ENCODE data around the gene NR1H4.
"Not testable (repeated sequence)": the region's sequence is repeated elsewhere in the genome, so short reads cannot be mapped to it uniquely, and the experiment has no call there.

Gene NR1H4

GRCh38 chr12:100473716-100474150 lies at the start of gene NR1H4:
Gene NR1H4 (plus strand): TSS chr12:100473866. CDS start chr12:100493324, 19,458 bp downstream.
- DNase-seq (ENCODE audit: extremely low read depth in 1 of 2, low read depth in 1 of 2) = no peak

- DNase-seq (ENCODE audit: extremely low read depth in 1 of 2, low read depth in 1 of 2) = no peak
These were observed 47.5 kb upstream of the NR1H4 start for GRCh38 chr12:100426145-100426544.

GRCh38 chr12:100427078-100427477 lies 46.6 kb upstream of the NR1H4 start:
- DNase-seq (ENCODE audit: extremely low read depth in 1 of 2, low read depth in 1 of 2) = no peak

GRCh38 chr12:100430251-100430650 lies 43.4 kb upstream of the NR1H4 start:
- not testable (repeated sequence) for DNase-seq (ENCODE audit: extremely low read depth in 1 of 2, low read depth in 1 of 2)

- no peak for DNase-seq (ENCODE audit: extremely low read depth in 1 of 2, low read depth in 1 of 2)
These were observed 40.0 kb upstream of the NR1H4 start for GRCh38 chr12:100433701-100434100.

GRCh38 chr12:100434177-100434576 lies 39.5 kb upstream of the NR1H4 start:
- no peak for DNase-seq (ENCODE audit: extremely low read depth in 1 of 2, low read depth in 1 of 2)

GRCh38 chr12:100435957-100436356 lies 37.7 kb upstream of the NR1H4 start:
- DNase-seq (ENCODE audit: extremely low read depth in 1 of 2, low read depth in 1 of 2) = no peak

GRCh38 chr12:100437038-100437841 lies 36.4 kb upstream of the NR1H4 start:
- DNase-seq (ENCODE audit: extremely low read depth in 1 of 2, low read depth in 1 of 2) = no peak

- no peak for DNase-seq (ENCODE audit: extremely low read depth in 1 of 2, low read depth in 1 of 2)
These were observed 33.9 kb upstream of the NR1H4 start for GRCh38 chr12:100439797-100440196.

- DNase-seq (ENCODE audit: extremely low read depth in 1 of 2, low read depth in 1 of 2) = no peak
These were observed 31.3 kb upstream of the NR1H4 start for GRCh38 chr12:100442403-100442802.

- DNase-seq (ENCODE audit: extremely low read depth in 1 of 2, low read depth in 1 of 2) = no peak
These were observed 30.2 kb upstream of the NR1H4 start for GRCh38 chr12:100443434-100443833.

GRCh38 chr12:100445081-100445481 lies 28.6 kb upstream of the NR1H4 start:
- no peak for DNase-seq (ENCODE audit: extremely low read depth in 1 of 2, low read depth in 1 of 2)

GRCh38 chr12:100447381-100447780 lies 26.3 kb upstream of the NR1H4 start:
- DNase-seq (ENCODE audit: extremely low read depth in 1 of 2, low read depth in 1 of 2) = no peak

GRCh38 chr12:100448656-100449055 lies 25.0 kb upstream of the NR1H4 start:
- DNase-seq (ENCODE audit: extremely low read depth in 1 of 2, low read depth in 1 of 2) = no peak

GRCh38 chr12:100450735-100451134 lies 22.9 kb upstream of the NR1H4 start:
- DNase-seq (ENCODE audit: extremely low read depth in 1 of 2, low read depth in 1 of 2) = no peak

GRCh38 chr12:100453951-100454350 lies 19.7 kb upstream of the NR1H4 start:
- DNase-seq (ENCODE audit: extremely low read depth in 1 of 2, low read depth in 1 of 2) = no peak

GRCh38 chr12:100455896-100456295 lies 17.8 kb upstream of the NR1H4 start:
- no peak for DNase-seq (ENCODE audit: extremely low read depth in 1 of 2, low read depth in 1 of 2)

- DNase-seq (ENCODE audit: extremely low read depth in 1 of 2, low read depth in 1 of 2) = no peak
These were observed 15.5 kb upstream of the NR1H4 start for GRCh38 chr12:100458191-100458590.

GRCh38 chr12:100460702-100461101 lies 13.0 kb upstream of the NR1H4 start:
- DNase-seq (ENCODE audit: extremely low read depth in 1 of 2, low read depth in 1 of 2) = no peak

GRCh38 chr12:100461330-100461973 lies 12.2 kb upstream of the NR1H4 start:
- DNase-seq (ENCODE audit: extremely low read depth in 1 of 2, low read depth in 1 of 2) = no peak

- no peak for DNase-seq (ENCODE audit: extremely low read depth in 1 of 2, low read depth in 1 of 2)
These were observed 10.0 kb upstream of the NR1H4 start for GRCh38 chr12:100463661-100464060.

GRCh38 chr12:100464529-100464928 lies 9.1 kb upstream of the NR1H4 start:
- DNase-seq (ENCODE audit: extremely low read depth in 1 of 2, low read depth in 1 of 2) = no peak

All from stimulated activated CD8-positive, alpha-beta memory T cell treated with anti-CD3 and anti-CD28 coated beads, Interleukin-7, amount 100 ng/mL, for 48 hours (primary cell).